ENCODE data around the gene SLC25A48. TPM values are rescaled to one million over a fixed set of nuclear protein-coding genes. Genes with fewer than 3 reads are reported as not detected.

Gene SLC25A48
- total RNA-seq = not detected

DNA sequence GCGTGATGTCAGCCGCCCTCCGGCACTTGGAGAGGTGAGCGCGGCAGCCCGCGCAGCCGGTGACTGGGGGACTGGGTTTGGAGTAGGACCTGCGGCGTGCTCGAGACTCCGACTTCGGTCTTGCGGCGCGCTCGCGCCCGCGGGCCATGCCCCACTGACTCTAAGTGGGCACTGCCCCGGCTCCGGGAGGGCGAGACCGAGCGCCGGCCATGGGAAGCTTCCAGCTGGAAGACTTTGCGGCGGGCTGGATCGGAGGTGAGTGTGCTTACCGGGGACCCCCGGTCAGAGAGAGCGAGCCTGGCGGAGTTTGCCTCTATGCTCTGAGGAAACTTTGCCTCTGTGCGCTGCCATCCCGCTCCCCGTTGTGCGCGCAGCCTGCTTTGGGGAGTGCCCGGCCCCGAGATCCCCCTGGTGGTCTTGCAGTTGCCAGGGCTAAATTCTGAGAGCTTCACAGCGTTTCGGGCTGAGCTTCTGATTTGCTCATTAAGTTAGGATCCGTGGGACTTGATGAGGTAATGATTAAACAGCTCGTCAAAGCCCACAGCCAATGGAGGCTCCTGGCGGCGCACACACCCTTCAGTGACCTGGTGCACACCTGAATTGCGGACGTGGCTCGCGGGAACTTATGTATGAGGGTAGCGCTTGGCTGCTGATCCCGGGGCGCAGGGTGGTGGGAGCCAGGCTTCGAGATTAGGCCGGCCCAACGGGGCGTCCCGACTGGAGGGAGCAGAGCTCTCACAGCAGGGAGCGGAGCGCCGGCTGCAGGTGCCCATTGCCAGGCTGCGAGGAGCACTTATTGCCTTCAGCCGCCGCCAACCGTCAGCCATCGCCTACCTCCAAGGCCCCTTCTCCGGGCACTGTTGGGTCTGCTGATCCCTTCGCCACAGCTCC lies at the start of gene SLC25A48:
Gene SLC25A48 (plus strand): TSS at position 25 of the 891 bp plus-strand sequence. CDS start 185 bp downstream, at position 210.
- ChIA-PET CTCF (interaction anchor here (1.0 kb wide), 1 partner anchor 283 kb away, joined by 3 read pairs; no protein-coding TSS in a partner anchor), POLR2A (no interaction called here)

GRCh38 chr5:135800656-135801055 lies 33.8 kb upstream of the SLC25A48 start:
- POLR2A ChIA-PET = no interaction called here

GRCh38 chr5:135810188-135810943 lies 24.1 kb upstream of the SLC25A48 start:
- CTCF ChIA-PET = no interaction called here
- POLR2A ChIA-PET = no interaction called here

More at GRCh38 chr5:135800656-135801055, 33.8 kb upstream of the SLC25A48 start:
- CTCF ChIA-PET = no interaction called here

DNA sequence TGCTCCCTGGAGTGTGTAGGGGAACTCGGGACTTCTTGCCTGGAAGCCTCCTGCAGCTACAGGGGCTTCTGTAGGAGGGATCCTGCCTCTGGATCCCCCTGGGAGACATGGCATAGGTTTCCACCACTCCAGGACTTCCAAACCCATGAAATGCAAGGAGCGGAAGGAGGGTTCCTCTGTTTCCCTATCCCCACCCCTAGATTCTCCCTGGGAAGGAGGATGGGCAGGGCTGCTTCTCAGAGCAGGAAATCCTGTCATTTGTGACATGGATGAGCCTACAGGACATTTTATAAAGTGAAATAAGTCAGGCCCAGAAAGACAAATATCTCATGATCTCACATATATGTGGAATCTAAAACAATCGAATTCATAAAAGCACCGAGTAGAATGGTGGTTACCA lies 23.5 kb upstream of the SLC25A48 start:
- ChIA-PET POLR2A (no interaction called here), CTCF (no interaction called here)

DNA sequence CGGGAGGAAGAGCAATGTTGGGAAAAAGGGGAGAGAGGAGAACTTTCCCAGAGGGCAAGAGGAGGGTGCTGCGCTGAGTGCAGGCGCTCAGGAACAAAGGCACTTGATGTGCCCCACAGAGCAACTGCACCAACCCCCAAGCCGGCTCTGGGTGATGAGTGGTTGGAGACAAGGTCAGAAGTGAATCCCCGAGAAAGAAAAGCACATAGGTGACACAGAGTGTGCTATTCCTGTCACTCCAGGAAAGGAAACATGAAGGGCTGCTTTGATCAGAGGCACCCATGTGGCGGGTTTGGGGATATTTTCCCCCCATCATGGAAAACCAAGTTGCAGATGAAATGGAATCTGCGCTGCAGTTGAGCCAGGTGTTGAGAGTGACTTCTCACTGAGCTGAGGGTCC lies 20.7 kb upstream of the SLC25A48 start:
- POLR2A ChIA-PET = no interaction called here
- CTCF ChIA-PET = no interaction called here

DNA sequence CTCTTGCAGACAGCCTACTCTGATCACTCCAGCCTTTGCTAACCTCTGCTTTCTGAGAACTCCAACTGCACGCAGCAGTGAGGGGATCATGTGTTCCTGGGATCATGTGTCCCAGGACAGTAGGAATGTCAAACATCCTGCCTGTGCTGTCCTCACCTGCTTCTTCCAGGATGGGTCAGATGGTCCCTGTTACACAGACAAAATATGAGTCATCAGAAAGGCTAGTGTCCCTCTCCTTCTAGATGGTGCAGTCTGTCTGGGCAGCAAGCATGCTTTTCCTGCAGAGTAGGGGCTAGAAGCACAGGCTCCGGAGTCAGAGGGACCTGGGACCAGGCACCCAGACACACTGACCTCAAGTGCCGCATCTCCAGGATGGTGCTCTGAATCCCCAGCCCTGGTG lies 20.1 kb upstream of the SLC25A48 start:
- POLR2A ChIA-PET = no interaction called here

DNA sequence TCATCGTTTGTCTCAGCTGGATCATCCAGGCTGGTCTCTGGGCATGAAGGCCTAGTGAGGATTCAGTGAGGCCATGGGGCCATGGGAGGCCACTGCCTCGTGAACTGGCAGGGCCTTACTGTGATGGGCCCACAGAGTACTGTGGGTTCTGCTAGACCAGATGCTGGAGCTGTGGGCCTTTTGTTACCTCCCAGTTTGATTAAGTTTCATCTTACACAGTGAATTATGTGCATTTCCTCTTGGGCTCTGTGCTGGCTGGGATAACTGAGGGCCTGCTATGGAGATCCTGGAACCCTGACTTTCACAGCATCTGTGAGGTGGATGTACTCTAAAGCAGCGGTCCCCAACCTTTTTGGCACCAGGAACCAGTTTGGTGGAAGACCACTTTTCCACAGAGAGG lies 19.7 kb upstream of the SLC25A48 start:
- ChIA-PET CTCF (no interaction called here), POLR2A (no interaction called here)

More for the DNA sequence above, 20.1 kb upstream of the SLC25A48 start:
- CTCF ChIA-PET = no interaction called here

GRCh38 chr5:135821061-135821801 lies 13.2 kb upstream of the SLC25A48 start:
- ChIA-PET POLR2A (no interaction called here), CTCF (interaction anchor here (1.1 kb wide), 1 partner anchor 9 kb away, joined by 3 read pairs; no protein-coding TSS in a partner anchor)

- ChIA-PET POLR2A (no interaction called here), CTCF (interaction anchor here (1.1 kb wide), 1 partner anchor 8 kb away, joined by 3 read pairs; no protein-coding TSS in a partner anchor)
These were observed 12.7 kb upstream of the SLC25A48 start for GRCh38 chr5:135821802-135822201.

- POLR2A ChIA-PET = no interaction called here
- CTCF ChIA-PET = no interaction called here
These were observed 12.2 kb upstream of the SLC25A48 start for GRCh38 chr5:135822286-135822685.

DNA sequence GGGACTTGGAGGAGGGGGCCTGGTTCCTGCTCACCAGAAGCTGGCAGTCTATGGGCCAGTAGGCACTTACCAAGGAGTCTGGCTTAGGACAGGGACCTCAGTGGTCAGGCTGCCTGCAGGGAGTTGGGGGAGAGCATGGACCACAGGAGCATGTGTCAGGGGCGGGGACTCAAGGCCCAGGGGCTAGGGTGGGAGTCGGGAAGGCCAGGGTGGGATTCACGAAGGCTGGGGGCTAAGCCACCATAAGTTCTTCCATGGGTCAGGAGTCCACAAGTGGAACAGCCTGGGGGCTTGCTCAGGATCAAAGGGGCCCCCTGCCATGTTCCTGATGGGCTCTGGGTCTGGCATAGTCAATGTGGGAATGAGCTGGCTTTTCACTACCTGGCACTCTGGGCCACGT lies 11.5 kb upstream of the SLC25A48 start:
- CTCF ChIA-PET = no interaction called here
- POLR2A ChIA-PET = no interaction called here

DNA sequence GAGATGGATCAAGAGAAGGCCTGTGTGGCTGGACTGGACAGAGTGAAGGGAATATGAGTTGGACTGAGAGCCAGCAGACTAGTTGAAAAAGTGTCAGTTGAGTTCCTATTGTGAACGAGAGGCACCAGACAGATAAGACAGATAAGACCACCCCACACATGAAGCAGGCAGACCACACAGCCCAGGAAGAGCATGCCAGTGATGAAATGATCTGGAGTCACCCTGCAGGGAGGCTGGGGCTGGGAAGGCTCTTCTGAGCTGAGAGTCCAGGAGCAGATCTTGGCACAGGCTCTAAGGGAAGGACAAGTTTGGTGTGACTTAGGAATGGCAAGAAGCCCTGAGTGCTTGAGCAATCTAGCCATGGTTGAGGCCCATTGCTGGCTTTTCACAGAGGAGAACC lies 10.6 kb upstream of the SLC25A48 start:
- ChIA-PET CTCF (no interaction called here), POLR2A (no interaction called here)

GRCh38 chr5:135824541-135825041 lies 9.9 kb upstream of the SLC25A48 start:
- ChIA-PET CTCF (no interaction called here), POLR2A (no interaction called here)

- CTCF ChIA-PET = no interaction called here
- POLR2A ChIA-PET = no interaction called here
These were observed 8.9 kb upstream of the SLC25A48 start for GRCh38 chr5:135825373-135826220.

DNA sequence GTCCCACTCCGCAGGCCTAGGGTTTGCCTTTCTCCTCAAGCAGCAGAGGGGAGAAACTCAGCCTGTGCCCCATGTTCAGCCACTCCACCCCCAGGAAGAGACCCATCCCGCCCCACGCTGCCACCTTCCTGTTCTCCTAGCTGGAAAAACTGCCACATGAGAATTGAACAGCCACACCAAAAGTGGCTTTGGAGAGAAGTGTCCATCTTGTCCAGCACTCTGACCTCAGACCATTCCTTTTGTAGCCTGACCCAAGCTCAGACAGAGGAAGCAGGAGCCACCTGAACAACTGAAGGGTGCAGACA lies 8.3 kb upstream of the SLC25A48 start:
- ChIA-PET CTCF (no interaction called here), POLR2A (no interaction called here)

- CTCF ChIA-PET = no interaction called here
- POLR2A ChIA-PET = no interaction called here
These were observed 7.3 kb upstream of the SLC25A48 start for GRCh38 chr5:135826994-135827671.

GRCh38 chr5:135827965-135828781 lies 6.3 kb upstream of the SLC25A48 start:
- ChIA-PET POLR2A (no interaction called here), CTCF (no interaction called here)

DNA sequence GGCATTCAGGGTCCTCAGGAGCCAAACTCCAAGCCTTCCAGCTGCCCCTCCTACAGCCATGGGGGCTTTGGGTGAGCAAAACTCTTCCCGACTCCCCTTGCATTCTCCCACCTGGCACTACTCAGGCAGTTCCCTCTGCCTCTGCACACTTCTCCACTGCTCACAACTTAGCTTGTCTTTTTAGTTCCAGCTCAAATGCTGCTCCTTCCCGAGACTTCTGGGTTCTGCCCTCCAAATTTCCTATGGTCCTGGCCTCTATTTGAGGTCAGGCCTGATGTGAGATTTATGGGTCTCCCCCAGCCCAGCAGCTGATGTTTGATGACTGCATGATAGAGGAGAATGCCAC lies 5.7 kb upstream of the SLC25A48 start:
- CTCF ChIA-PET = no interaction called here
- POLR2A ChIA-PET = no interaction called here
